Measurements from ENCODE around the gene KIF6.

KIF6 gene

DNA sequence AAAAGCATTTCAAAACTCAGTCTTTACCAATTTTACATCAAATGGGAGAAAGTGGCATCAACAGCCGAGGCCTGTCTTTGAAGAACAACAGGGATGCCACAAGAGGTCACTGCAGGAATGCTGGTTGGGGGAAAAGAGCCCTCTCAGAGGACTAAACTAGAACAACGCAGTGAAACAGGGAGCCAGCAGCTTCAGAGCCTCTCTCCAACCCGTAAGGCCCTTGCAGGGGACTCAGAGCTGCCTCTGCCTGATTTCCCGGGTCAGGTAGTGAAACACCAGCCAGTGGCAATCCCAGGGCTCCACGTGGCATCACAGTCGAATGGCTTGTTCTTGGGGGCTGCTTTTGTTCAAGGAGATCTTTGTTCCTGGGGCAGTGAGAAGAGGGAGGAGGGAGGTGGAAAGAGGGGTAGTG, 347.7 kb downstream of the KIF6 start:
- no peak overlapping the region for H3K27ac ChIP-seq (replicated peaks)
- H3K4me3 ChIP-seq (replicated peaks; ENCODE audit: insufficient read depth, low read length), result no peak overlapping the region
- DNase-seq (ENCODE audit: low read depth in 1 of 2, low spot score in 1 of 2), result peak in 1 of 2 experiments; percentile 17
- no peak for TF ChIP-seq SPI1 (IDR thresholded peaks at IDR 0.05; ENCODE audit: borderline replicate concordance, low read depth)
- TF ChIP-seq, protein P1, sequence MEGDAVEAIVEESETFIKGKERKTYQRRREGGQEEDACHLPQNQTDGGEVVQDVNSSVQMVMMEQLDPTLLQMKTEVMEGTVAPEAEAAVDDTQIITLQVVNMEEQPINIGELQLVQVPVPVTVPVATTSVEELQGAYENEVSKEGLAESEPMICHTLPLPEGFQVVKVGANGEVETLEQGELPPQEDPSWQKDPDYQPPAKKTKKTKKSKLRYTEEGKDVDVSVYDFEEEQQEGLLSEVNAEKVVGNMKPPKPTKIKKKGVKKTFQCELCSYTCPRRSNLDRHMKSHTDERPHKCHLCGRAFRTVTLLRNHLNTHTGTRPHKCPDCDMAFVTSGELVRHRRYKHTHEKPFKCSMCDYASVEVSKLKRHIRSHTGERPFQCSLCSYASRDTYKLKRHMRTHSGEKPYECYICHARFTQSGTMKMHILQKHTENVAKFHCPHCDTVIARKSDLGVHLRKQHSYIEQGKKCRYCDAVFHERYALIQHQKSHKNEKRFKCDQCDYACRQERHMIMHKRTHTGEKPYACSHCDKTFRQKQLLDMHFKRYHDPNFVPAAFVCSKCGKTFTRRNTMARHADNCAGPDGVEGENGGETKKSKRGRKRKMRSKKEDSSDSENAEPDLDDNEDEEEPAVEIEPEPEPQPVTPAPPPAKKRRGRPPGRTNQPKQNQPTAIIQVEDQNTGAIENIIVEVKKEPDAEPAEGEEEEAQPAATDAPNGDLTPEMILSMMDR (IDR thresholded peaks at IDR 0.05; ENCODE audit: insufficient read depth, low read length), result no peak
- H3K27me3 ChIP-seq (ENCODE audit: insufficient read depth, poor library complexity, severe bottlenecking), result no peaks in the 10 kb centered on the region

DNA sequence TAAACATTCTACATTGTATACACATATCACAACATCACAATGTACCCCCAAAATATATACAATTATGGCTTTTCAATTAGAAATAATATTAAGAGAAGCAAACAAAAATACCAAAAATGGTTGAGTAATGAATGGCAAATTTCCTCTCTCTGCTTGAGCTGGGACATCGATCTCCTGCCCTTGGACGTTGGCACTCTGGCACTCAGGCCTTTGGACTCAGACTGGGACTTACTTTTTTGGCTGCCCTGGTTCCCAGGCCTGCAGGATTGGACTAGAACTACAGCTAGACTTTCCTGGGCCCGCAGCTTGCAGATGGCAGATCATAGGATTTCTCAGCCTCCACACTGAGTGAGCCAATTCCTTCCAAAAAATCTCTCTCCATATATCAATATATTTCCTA, 349.8 kb downstream of the KIF6 start:
- DNase-seq (ENCODE audit: low read depth in 1 of 2, low spot score in 1 of 2), result no peak
- no peaks in the 10 kb centered on the region for H3K27me3 ChIP-seq (ENCODE audit: insufficient read depth, poor library complexity, severe bottlenecking)
- TF ChIP-seq, protein P1 (IDR thresholded peaks at IDR 0.05; ENCODE audit: insufficient read depth, low read length), result no peak
- TF ChIP-seq, protein P2, sequence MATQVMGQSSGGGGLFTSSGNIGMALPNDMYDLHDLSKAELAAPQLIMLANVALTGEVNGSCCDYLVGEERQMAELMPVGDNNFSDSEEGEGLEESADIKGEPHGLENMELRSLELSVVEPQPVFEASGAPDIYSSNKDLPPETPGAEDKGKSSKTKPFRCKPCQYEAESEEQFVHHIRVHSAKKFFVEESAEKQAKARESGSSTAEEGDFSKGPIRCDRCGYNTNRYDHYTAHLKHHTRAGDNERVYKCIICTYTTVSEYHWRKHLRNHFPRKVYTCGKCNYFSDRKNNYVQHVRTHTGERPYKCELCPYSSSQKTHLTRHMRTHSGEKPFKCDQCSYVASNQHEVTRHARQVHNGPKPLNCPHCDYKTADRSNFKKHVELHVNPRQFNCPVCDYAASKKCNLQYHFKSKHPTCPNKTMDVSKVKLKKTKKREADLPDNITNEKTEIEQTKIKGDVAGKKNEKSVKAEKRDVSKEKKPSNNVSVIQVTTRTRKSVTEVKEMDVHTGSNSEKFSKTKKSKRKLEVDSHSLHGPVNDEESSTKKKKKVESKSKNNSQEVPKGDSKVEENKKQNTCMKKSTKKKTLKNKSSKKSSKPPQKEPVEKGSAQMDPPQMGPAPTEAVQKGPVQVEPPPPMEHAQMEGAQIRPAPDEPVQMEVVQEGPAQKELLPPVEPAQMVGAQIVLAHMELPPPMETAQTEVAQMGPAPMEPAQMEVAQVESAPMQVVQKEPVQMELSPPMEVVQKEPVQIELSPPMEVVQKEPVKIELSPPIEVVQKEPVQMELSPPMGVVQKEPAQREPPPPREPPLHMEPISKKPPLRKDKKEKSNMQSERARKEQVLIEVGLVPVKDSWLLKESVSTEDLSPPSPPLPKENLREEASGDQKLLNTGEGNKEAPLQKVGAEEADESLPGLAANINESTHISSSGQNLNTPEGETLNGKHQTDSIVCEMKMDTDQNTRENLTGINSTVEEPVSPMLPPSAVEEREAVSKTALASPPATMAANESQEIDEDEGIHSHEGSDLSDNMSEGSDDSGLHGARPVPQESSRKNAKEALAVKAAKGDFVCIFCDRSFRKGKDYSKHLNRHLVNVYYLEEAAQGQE (IDR thresholded peaks at IDR 0.05; ENCODE audit: insufficient replicate concordance, low read depth), result no peak
- TF ChIP-seq GABPA (IDR thresholded peaks at IDR 0.05; ENCODE audit: low read depth), result no peak
- H3K27ac ChIP-seq (replicated peaks), result no peak overlapping the region
- no peak overlapping the region for H3K4me3 ChIP-seq (replicated peaks; ENCODE audit: insufficient read depth, low read length)

DNA sequence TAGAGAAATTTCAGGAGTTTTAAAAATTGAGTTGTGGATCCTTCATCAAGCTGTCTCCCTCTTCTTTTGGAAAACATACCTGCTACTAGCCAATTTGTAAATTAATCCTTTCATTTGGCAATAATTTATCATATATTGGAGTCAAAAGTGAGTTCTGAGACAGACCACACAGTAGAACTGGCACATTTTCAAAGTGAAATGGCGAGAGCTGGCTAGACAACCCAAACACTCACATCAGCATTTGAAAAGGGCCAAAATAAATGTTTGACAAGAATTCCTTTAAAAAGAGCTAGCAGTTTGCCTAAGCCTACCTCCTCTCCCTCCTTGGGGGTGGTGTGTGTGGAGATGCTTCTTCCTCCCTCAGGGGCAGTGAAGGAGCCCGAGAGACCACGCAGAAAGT, 354.8 kb downstream of the KIF6 start:
- Histone ChIP-seq H3K27me3 (ENCODE audit: insufficient read depth, poor library complexity, severe bottlenecking) (no peaks in the 10 kb centered on the region), H3K27ac (replicated peaks) (no peak overlapping the region), H3K4me3 (replicated peaks; ENCODE audit: insufficient read depth, low read length) (no peak overlapping the region)
- no peak for DNase-seq (ENCODE audit: low read depth in 1 of 2, low spot score in 1 of 2)
- TF ChIP-seq, protein P2 (IDR thresholded peaks at IDR 0.05; ENCODE audit: insufficient replicate concordance, low read depth), result no peak
- TF ChIP-seq, protein P1 (IDR thresholded peaks at IDR 0.05; ENCODE audit: insufficient read depth, low read length), result no peak
- no peak for TF ChIP-seq SPI1 (IDR thresholded peaks at IDR 0.05; ENCODE audit: borderline replicate concordance, low read depth)
- TF ChIP-seq POLR2AphosphoS5 (IDR thresholded peaks at IDR 0.05; ENCODE audit: low read depth), result no peak
- no peak for TF ChIP-seq GABPA (IDR thresholded peaks at IDR 0.05; ENCODE audit: low read depth)

DNA sequence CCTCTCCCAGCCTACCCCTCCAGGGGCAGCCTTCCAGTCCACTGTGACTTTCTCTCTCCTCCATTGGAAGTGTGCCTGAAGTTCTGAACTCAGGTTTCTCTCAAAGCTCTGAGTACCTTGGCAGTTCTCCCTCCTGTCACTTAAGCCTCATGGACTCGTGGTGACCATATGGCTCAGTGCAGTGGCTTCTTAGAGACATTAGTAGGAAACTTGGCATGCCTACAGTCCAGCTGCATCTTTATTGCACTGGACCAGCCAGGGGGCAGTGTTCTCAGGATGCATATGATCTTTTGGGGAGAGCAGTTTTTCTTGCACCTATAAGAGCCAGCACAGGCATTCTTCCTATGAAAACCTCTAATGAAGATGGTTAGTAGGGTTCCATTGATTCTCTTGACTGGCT, 355.2 kb downstream of the KIF6 start:
- TF ChIP-seq GABPA (IDR thresholded peaks at IDR 0.05; ENCODE audit: low read depth), result no peak
- Histone ChIP-seq H3K4me3 (replicated peaks; ENCODE audit: insufficient read depth, low read length) (no peak overlapping the region), H3K27ac (replicated peaks) (no peak overlapping the region), H3K27me3 (ENCODE audit: insufficient read depth, poor library complexity, severe bottlenecking) (no peaks in the 10 kb centered on the region)
- no peak for DNase-seq (ENCODE audit: low read depth in 1 of 2, low spot score in 1 of 2)
